PC-9 (cell line): ENCODE results near the gene PPM1H. TPM values are rescaled to one million over a fixed set of nuclear protein-coding genes. Genes with fewer than 3 reads are reported as not detected.

Source experiments
- BruUV-seq: library from RNA; stranded (reverse); fragments of 400-500 nt; replicated peaks from 2 replicates; lab custom pipeline; 2021; lab: Mats Ljungman, UMichigan
- CTCF ChIA-PET: fragments of 300-600 bp; sonication (Branson Sonifier 250); formaldehyde crosslinking; loops from one replicate; lab custom pipeline; 2022; ENCODE audit warnings: antibody characterized with exemption; lab: Charles Lee
- POLR2A ChIA-PET: fragments of 300-600 bp; sonication (Branson Sonifier 250); formaldehyde crosslinking; loops from one replicate; lab custom pipeline; 2022; ENCODE audit warnings: antibody characterized with exemption; ENCODE audit not compliant: unreplicated experiment; lab: Charles Lee
- DNase-seq, 2 experiments: peaks; one replicate each; pipeline versions ENCODE4 v3.0.0 to v3.0.0-alpha.2; 2015 to 2022; ENCODE audit warnings: mixed read lengths in 1 of 2
- H2AFZ ChIP-seq: fragments of 200-600 bp; sonication (generic); 2 replicates; pipeline ENCODE4 v1.8.1; 2017; ENCODE audit warnings: antibody characterized with exemption
- H3F3A ChIP-seq: fragments of 200-600 bp; sonication (generic); 2 replicates; pipeline ENCODE4 v1.8.1; 2017; ENCODE audit warnings: antibody characterized with exemption, mild to moderate bottlenecking, low read depth; ENCODE audit not compliant: insufficient read depth
- H3K27ac ChIP-seq: fragments of 200-600 bp; sonication (generic); 2 replicates; pipeline ENCODE4 v1.6.1; 2016; ENCODE audit warnings: mixed run types
- H3K27me3 ChIP-seq: fragments of 200-600 bp; sonication (generic); 2 replicates; pipeline ENCODE4 v1.6.1; 2016; ENCODE audit warnings: low read depth, mixed run types; ENCODE audit not compliant: insufficient read depth
- H3K36me3 ChIP-seq: fragments of 200-600 bp; sonication (generic); 2 replicates; pipeline ENCODE4 v1.6.1; 2016; ENCODE audit warnings: low read depth, mixed run types
- H3K4me1 ChIP-seq: fragments of 200-600 bp; sonication (generic); replicated peaks from 2 replicates; pipeline ENCODE4 v1.6.1; 2016; ENCODE audit warnings: mixed run types; ENCODE audit not compliant: insufficient read depth
- H3K4me2 ChIP-seq: fragments of 200-600 bp; sonication (generic); 2 replicates; pipeline ENCODE4 v1.6.1; 2017; ENCODE audit warnings: mixed run types
- H3K4me3 ChIP-seq: fragments of 200-600 bp; sonication (generic); 2 replicates; pipeline ENCODE4 v1.6.1; 2016; ENCODE audit warnings: mixed run types
- H3K79me2 ChIP-seq: fragments of 200-600 bp; sonication (generic); 2 replicates; pipeline ENCODE4 v1.6.1; 2017; ENCODE audit warnings: low read depth, mixed run types
- H3K9me2 ChIP-seq: fragments of 200-600 bp; sonication (generic); 2 replicates; pipeline ENCODE4 v1.8.1; 2017; ENCODE audit warnings: mild to moderate bottlenecking; ENCODE audit not compliant: insufficient read depth
- H3K9me3 ChIP-seq: fragments of 200-600 bp; sonication (generic); 2 replicates; pipeline ENCODE4 v1.8.1; 2016; ENCODE audit warnings: low read depth; ENCODE audit not compliant: insufficient read depth
- H4K20me1 ChIP-seq: fragments of 200-600 bp; sonication (generic); 2 replicates; pipeline ENCODE4 v1.8.1; 2017; ENCODE audit not compliant: insufficient read depth
- CTCF ChIP-seq: fragments of 200-600 bp; sonication (generic); conservative IDR thresholded peaks from 2 replicates; pipeline ENCODE4 v1.6.1; 2017; ENCODE audit warnings: mixed run types, antibody characterized with exemption, mild to moderate bottlenecking, moderate library complexity
- EZH2 ChIP-seq: fragments of 200-600 bp; sonication (generic); IDR thresholded peaks from 2 replicates; pipeline ENCODE4 v1.8.0; 2017; ENCODE audit warnings: antibody characterized with exemption, low read depth
- intact Hi-C: fragments of 100-400 bp; cut with micrococcal nuclease; formaldehyde crosslinking; loops from one replicate; pipeline ENCODE4 v1.10.0; 2022; ENCODE audit not compliant: unreplicated experiment
- microRNA-seq: library from miRNA; unstranded; fragments of <30 nt; microRNA quantifications from one replicate; pipeline ENCODE4 v1.2.0, GENCODE V29; 2021; ENCODE audit warnings: borderline number of aligned reads, borderline replicate concordance
- total RNA-seq: library from RNA; stranded (reverse); gene quantifications from 2 replicates; pipeline ENCODE4 v1.2.3, GENCODE V29; 2021

Gene PPM1H
- total RNA-seq, 1 experiment from 2014 or later, result 11.4 TPM

- CTCF ChIA-PET, result no interaction called here
- Histone ChIP-seq H3K9me2 (no peaks in the 10 kb centered on the region), H3K36me3 (no peaks in the 10 kb centered on the region), H3K27me3 (no peaks in the 10 kb centered on the region), H3K4me3 (no peak overlapping the region), H3K4me2 (no peak overlapping the region), H3K27ac (no peak overlapping the region), H3K9me3 (no peaks in the 10 kb centered on the region), H2AFZ (no peak overlapping the region), H3K4me1 (peaks cover 20% of the 10 kb centered on the region), H3F3A (peaks cover 8% of the 10 kb centered on the region), H4K20me1 (no peaks in the 10 kb centered on the region), H3K79me2 (peaks cover 6% of the 10 kb centered on the region)
- TF ChIP-seq EZH2, result no peak
- TF ChIP-seq CTCF, result no peak
- POLR2A ChIA-PET, result no interaction called here
- no TSS peak for BruUV-seq
- DNase-seq, result no peak
- intact Hi-C loops, result no loop called here
Measured at GRCh38 chr12:62598846-62599245, 336.1 kb downstream of the PPM1H start.

GRCh38 chr12:62597253-62597652 lies 337.7 kb downstream of the PPM1H start:
- Histone ChIP-seq H4K20me1 (no peaks in the 10 kb centered on the region), H2AFZ (no peak overlapping the region), H3K4me3 (no peak overlapping the region), H3K27ac (no peak overlapping the region), H3K79me2 (no peaks in the 10 kb centered on the region), H3K36me3 (no peaks in the 10 kb centered on the region), H3F3A (peaks cover 8% of the 10 kb centered on the region), H3K4me2 (no peak overlapping the region), H3K4me1 (peaks cover 20% of the 10 kb centered on the region), H3K9me2 (no peaks in the 10 kb centered on the region), H3K9me3 (no peaks in the 10 kb centered on the region), H3K27me3 (no peaks in the 10 kb centered on the region)
- no peak for TF ChIP-seq EZH2
- TF ChIP-seq CTCF, result no peak
- no peak for DNase-seq
- CTCF ChIA-PET, result interaction anchor here (0.6 kb wide), 1 partner anchor 221 kb away, joined by 3 read pairs; no protein-coding TSS in a partner anchor
- intact Hi-C loops, result no loop called here
- POLR2A ChIA-PET, result no interaction called here
- BruUV-seq, result no TSS peak

Small RNA genes lying within 50 kb of the gene (microRNA-seq; reads per million reads assigned to microRNA genes)
- 42,919 reads per million, percentile 98 among the genes with 10 or more reads in this experiment for gene MIRLET7I

Other genes starting within 250 kb of the PPM1H start
- not detected in 2 replicates for gene AVPR1A, start 216.1 kb upstream of the PPM1H start, total RNA-seq